GM06990 (cell line): ENCODE measurements around the gene FUT8.

ENCODE experiments used
- DNase-seq: peaks from one replicate; pipeline ENCODE4 v3.0.0-alpha.2; 2011; ENCODE audit not compliant: insufficient read length; ENCODE audit errors: extremely low read depth
- H3K27me3 ChIP-seq: replicated peaks from 2 replicates; pipeline ENCODE4 v1.6.0; 2011; ENCODE audit warnings: low read length; ENCODE audit not compliant: control insufficient read depth, insufficient read depth
- H3K36me3 ChIP-seq: 2 replicates; pipeline ENCODE4 v1.5.1; 2011; ENCODE audit warnings: low read length; ENCODE audit not compliant: control insufficient read depth, insufficient read depth
- H3K4me3 ChIP-seq: replicated peaks from 2 replicates; pipeline ENCODE4 v1.5.1; 2011; ENCODE audit warnings: low read depth, mild to moderate bottlenecking, control low read depth, low read length
- CTCF ChIP-seq: IDR thresholded peaks from 2 replicates; pipeline ENCODE4 v1.5.1; 2011; ENCODE audit warnings: low read length, control low read depth, mild to moderate bottlenecking, inconsistent platforms; ENCODE audit not compliant: insufficient read depth, poor library complexity, severe bottlenecking

The FUT8 gene

GRCh38 chr14:65439117-65439516 is 26.6 kb downstream of the FUT8 start:
- Histone ChIP-seq H3K36me3 (peaks cover 3% of the 10 kb centered on the region), H3K27me3 (no peaks in the 10 kb centered on the region), H3K4me3 (no peak overlapping the region)
- no peak for DNase-seq
- TF ChIP-seq CTCF = no peak

- no peaks in the 10 kb centered on the region for H3K27me3 ChIP-seq
- no peak for DNase-seq
- peaks cover 3% of the 10 kb centered on the region for H3K36me3 ChIP-seq
- no peak for TF ChIP-seq CTCF
- H3K4me3 ChIP-seq = no peak overlapping the region
These were observed 27.7 kb downstream of the FUT8 start for GRCh38 chr14:65440230-65440629.

GRCh38 chr14:65444230-65444629 is 31.7 kb downstream of the FUT8 start:
- TF ChIP-seq CTCF = no peak
- Histone ChIP-seq H3K36me3 (no peaks in the 10 kb centered on the region; the same call in 1 of the 2 replicates), H3K27me3 (no peaks in the 10 kb centered on the region), H3K4me3 (no peak overlapping the region)
- no peak for DNase-seq

DNA sequence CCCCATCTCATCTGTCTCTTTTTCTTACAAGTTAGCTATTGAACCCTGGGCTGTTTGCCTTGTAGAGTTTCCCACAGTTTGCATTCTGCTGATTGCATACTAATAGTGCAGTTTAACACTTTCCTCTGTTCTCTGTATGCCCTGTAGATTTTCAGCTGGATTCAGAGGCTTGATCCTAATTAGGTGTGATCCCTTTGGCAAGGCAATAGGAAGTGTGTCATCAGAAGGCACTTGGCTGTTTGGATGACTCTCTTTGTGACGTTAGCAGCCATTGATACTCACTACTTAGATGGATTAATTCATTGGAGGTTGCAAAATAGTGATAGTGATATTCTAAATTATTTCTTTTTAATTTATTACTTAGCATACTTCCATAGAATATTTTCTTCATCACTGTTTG is 33.6 kb downstream of the FUT8 start:
- TF ChIP-seq CTCF = no peak
- no peak for DNase-seq
- Histone ChIP-seq H3K36me3 (peaks cover 5% of the 10 kb centered on the region), H3K4me3 (no peak overlapping the region), H3K27me3 (no peaks in the 10 kb centered on the region)

DNA sequence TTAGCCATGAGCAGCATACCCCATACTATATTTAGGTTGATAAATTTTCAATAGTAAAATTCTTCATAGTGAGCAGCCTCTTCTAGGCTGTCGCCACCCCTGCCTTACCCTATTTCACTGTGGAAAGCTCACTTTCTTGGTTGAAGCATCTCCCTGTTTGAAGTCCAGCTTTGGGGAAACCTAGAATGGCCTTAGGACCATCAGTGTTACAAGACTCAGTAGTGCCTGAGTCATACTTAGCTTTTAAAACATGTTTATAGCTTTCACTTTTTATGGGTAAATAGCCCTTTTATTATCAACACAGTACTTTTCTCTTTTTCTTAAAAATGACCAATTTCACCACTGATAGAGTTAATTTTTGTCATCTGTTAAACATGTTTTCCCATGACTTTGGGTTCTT is 37.1 kb downstream of the FUT8 start:
- Histone ChIP-seq H3K36me3 (peaks cover 9% of the 10 kb centered on the region), H3K27me3 (no peaks in the 10 kb centered on the region), H3K4me3 (no peak overlapping the region)
- TF ChIP-seq CTCF = no peak
- DNase-seq = no peak

- no peaks in the 10 kb centered on the region for H3K27me3 ChIP-seq
- no peak overlapping the region for H3K4me3 ChIP-seq
- no peak for TF ChIP-seq CTCF
- peaks cover 9% of the 10 kb centered on the region for H3K36me3 ChIP-seq
- no peak for DNase-seq
These were observed 41.4 kb downstream of the FUT8 start for GRCh38 chr14:65453807-65454480.
